GM23338 (cell line): ENCODE measurements around the gene ARRDC4. TPM values are rescaled to one million over a fixed set of nuclear protein-coding genes. Genes with fewer than 3 reads are reported as not detected.
"Not testable (repeated sequence)": the region's sequence is repeated elsewhere in the genome, so short reads cannot be mapped to it uniquely, and the experiment has no call there.

ENCODE experiments used
- ATAC-seq: fragments of 200-7000 bp; cut with Tn5 transposase; 3 replicates; pipeline ENCODE4 v1.9.1; 2020
- DNase-seq: peaks from one replicate; pipeline ENCODE4 v3.0.0-alpha.2; 2015; ENCODE audit warnings: low spot score
- H2AFZ ChIP-seq: fragments of 200-600 bp; sonication (generic); 2 replicates; pipeline ENCODE4 v1.8.0; 2016; ENCODE audit warnings: antibody characterized with exemption, mild to moderate bottlenecking, moderate library complexity
- H3F3A ChIP-seq: fragments of 200-600 bp; sonication (generic); replicated peaks from 2 replicates; pipeline ENCODE4 v1.8.0; 2017; ENCODE audit warnings: antibody characterized with exemption, mixed run types, low read depth
- H3K27ac ChIP-seq: fragments of 200-600 bp; sonication (generic); 2 replicates; pipeline ENCODE4 v1.6.1; 2016; ENCODE audit warnings: low read depth
- H3K27me3 ChIP-seq: fragments of 200-600 bp; sonication (generic); 2 replicates; pipeline ENCODE4 v1.8.0; 2016; ENCODE audit warnings: mild to moderate bottlenecking, mixed run types, moderate library complexity; ENCODE audit not compliant: insufficient read depth
- H3K36me3 ChIP-seq: fragments of 200-600 bp; sonication (generic); 2 replicates; pipeline ENCODE4 v1.8.0; 2016; ENCODE audit warnings: mild to moderate bottlenecking; ENCODE audit not compliant: insufficient read depth
- H3K4me1 ChIP-seq: fragments of 200-600 bp; sonication (generic); 2 replicates; pipeline ENCODE4 v1.8.0; 2016; ENCODE audit warnings: mild to moderate bottlenecking, moderate library complexity; ENCODE audit not compliant: insufficient read depth
- H3K4me2 ChIP-seq: fragments of 200-600 bp; sonication (generic); 2 replicates; pipeline ENCODE4 v1.7.1; 2017; ENCODE audit warnings: mixed run types
- H3K4me3 ChIP-seq: fragments of 200-600 bp; sonication (generic); 2 replicates; pipeline ENCODE4 v1.6.1; 2016; ENCODE audit warnings: mixed run types
- H3K79me2 ChIP-seq: fragments of 200-600 bp; sonication (generic); replicated peaks from 2 replicates; pipeline ENCODE4 v1.8.0; 2017; ENCODE audit warnings: mild to moderate bottlenecking; ENCODE audit not compliant: insufficient read depth
- H3K9me2 ChIP-seq: fragments of 200-600 bp; sonication (generic); 2 replicates; pipeline ENCODE4 v1.8.0; 2017; ENCODE audit not compliant: insufficient read depth
- H4K20me1 ChIP-seq: fragments of 200-600 bp; sonication (generic); replicated peaks from 2 replicates; pipeline ENCODE4 v1.8.0; 2017; ENCODE audit warnings: mild to moderate bottlenecking; ENCODE audit not compliant: insufficient read depth
- H3K27ac Mint-ChIP-seq: 2 replicates; pipeline ENCODE4 v1.8.0; 2020; ENCODE audit warnings: inconsistent platforms, mild to moderate bottlenecking, moderate library complexity, mixed read lengths
- H3K27me3 Mint-ChIP-seq: 3 replicates; pipeline ENCODE4 v1.8.0; 2022; ENCODE audit warnings: low read depth, mild to moderate bottlenecking, moderate library complexity, mixed read lengths, inconsistent platforms; ENCODE audit not compliant: insufficient read depth, poor library complexity
- H3K36me3 Mint-ChIP-seq: 3 replicates; pipeline ENCODE4 v1.8.0; 2021; ENCODE audit warnings: low read depth, mild to moderate bottlenecking, inconsistent platforms, moderate library complexity, mixed read lengths
- H3K4me1 Mint-ChIP-seq: 3 replicates; pipeline ENCODE4 v1.8.0; 2020; ENCODE audit warnings: mild to moderate bottlenecking, inconsistent platforms, mixed read lengths
- H3K4me3 Mint-ChIP-seq: 3 replicates; pipeline ENCODE4 v1.8.0; 2021; ENCODE audit warnings: moderate library complexity, mild to moderate bottlenecking, inconsistent platforms, mixed read lengths
- H3K9me3 Mint-ChIP-seq: 3 replicates; pipeline ENCODE4 v1.8.0; 2020; ENCODE audit warnings: moderate library complexity, mild to moderate bottlenecking, inconsistent platforms, mixed read lengths
- CREB1 ChIP-seq: fragments of 250-450 bp; sonication (Bioruptor Pico); IDR thresholded peaks from 2 replicates; pipeline ENCODE4 v1.5.0; 2020; ENCODE audit warnings: low read depth, mild to moderate bottlenecking, moderate library complexity
- CTCF ChIP-seq, 2 experiments: fragments of 200-600 bp in 1 of 2; sonication (generic) in 1 of 2; conservative IDR thresholded peaks; 2 replicates each; pipeline versions ENCODE4 v1.5.1 to v1.6.1; 2016 to 2017; ENCODE audit warnings: antibody characterized with exemption in 2 of 2, low read depth in 2 of 2, mild to moderate bottlenecking in 2 of 2, moderate library complexity in 1 of 2
- ETS1 ChIP-seq: IDR thresholded peaks from 2 replicates; pipeline ENCODE4 v1.6.1; 2016; ENCODE audit warnings: antibody characterized with exemption
- EZH2 ChIP-seq: fragments of 200-600 bp; sonication (generic); IDR thresholded peaks from one replicate; pipeline ENCODE4 v1.8.0; 2017; ENCODE audit warnings: antibody characterized with exemption, mild to moderate bottlenecking, low read depth; ENCODE audit not compliant: unreplicated experiment
- EZH2phosphoT487 ChIP-seq: fragments of 200-600 bp; sonication (generic); IDR thresholded peaks from one replicate; pipeline ENCODE4 v1.8.1; 2018; ENCODE audit warnings: antibody characterized with exemption; ENCODE audit not compliant: unreplicated experiment
- JUNB ChIP-seq: IDR thresholded peaks from one replicate; pipeline ENCODE4 v1.6.1; 2016; ENCODE audit warnings: antibody characterized with exemption; ENCODE audit not compliant: unreplicated experiment
- NANOG ChIP-seq: IDR thresholded peaks from 2 replicates; pipeline ENCODE4 v1.6.1; 2016; ENCODE audit warnings: antibody characterized with exemption, borderline replicate concordance
- REST ChIP-seq: IDR thresholded peaks from one replicate; pipeline ENCODE4 v1.6.1; 2018; ENCODE audit warnings: antibody characterized with exemption; ENCODE audit not compliant: unreplicated experiment
- STAT1 ChIP-seq: IDR thresholded peaks from one replicate; pipeline ENCODE4 v1.6.1; 2016; ENCODE audit warnings: antibody characterized with exemption; ENCODE audit not compliant: unreplicated experiment
- ZNF114 ChIP-seq: fragments of 250-450 bp; sonication (Bioruptor Pico); IDR thresholded peaks from 2 replicates; pipeline ENCODE4 v1.5.0; 2020; ENCODE audit warnings: mild to moderate bottlenecking, moderate library complexity
- ZNF331 ChIP-seq: fragments of 250-450 bp; sonication (Bioruptor Pico); IDR thresholded peaks from 2 replicates; pipeline ENCODE4 v1.5.0; 2020; ENCODE audit warnings: low read depth, mild to moderate bottlenecking, moderate library complexity
- polyA plus RNA-seq: library from polyadenylated mRNA; unstranded; fragments of >200 nt; fragmentation: Nextera tagmentation; extraction: Ambion mirVana; gene quantifications from 2 replicates; pipeline ENCODE4 v1.2.1, GENCODE V29; 2016
- total RNA-seq: library from RNA; depleted of rRNA; stranded (reverse); fragments of >200 nt; shearing (Covaris generic); gene quantifications from 2 replicates; pipeline ENCODE4 v1.2.3, GENCODE V29; 2014

Gene ARRDC4
- total and polyA plus RNA-seq, 2 experiments from 2014 or later, result 2.0 to 6.9 TPM

GRCh38 chr15:97984157-97984556, 23.7 kb downstream of the ARRDC4 start:
- Mint-ChIP-seq H3K9me3 (peaks cover 29% of the 10 kb centered on the region), H3K27ac (no peak overlapping the region), H3K4me1 (no peaks in the 10 kb centered on the region), H3K36me3 (peaks cover 17% of the 10 kb centered on the region), H3K4me3 (no peak overlapping the region), H3K27me3 (peaks cover 2% of the 10 kb centered on the region)
- Histone ChIP-seq H3K4me3 (no peak overlapping the region), H2AFZ (no peak overlapping the region), H3K4me2 (no peak overlapping the region), H3F3A (no peaks in the 10 kb centered on the region), H3K36me3 (no peaks in the 10 kb centered on the region; the same call in 1 of the 2 replicates), H3K9me2 (peaks cover 4% of the 10 kb centered on the region; the same call in 1 of the 2 replicates), H3K79me2 (no peaks in the 10 kb centered on the region), H4K20me1 (no peaks in the 10 kb centered on the region), H3K27ac (no peak overlapping the region), H3K27me3 (no peaks in the 10 kb centered on the region), H3K4me1 (no peaks in the 10 kb centered on the region)
- DNase-seq, result no peak
- TF ChIP-seq CTCF (conservative IDR thresholded peaks at IDR 0.05; ENCODE audit: low read depth in 2 of 2), result no peak
- TF ChIP-seq EZH2, result no peak
- TF ChIP-seq EZH2phosphoT487, result no peak
- TF ChIP-seq CREB1, result no peak
- ATAC-seq, result no peak

GRCh38 chr15:97985979-97986378, 25.5 kb downstream of the ARRDC4 start:
- not testable (repeated sequence) for H4K20me1 ChIP-seq, DNase-seq, ATAC-seq, H3K4me1 Mint-ChIP-seq, H3K4me1 ChIP-seq, H2AFZ ChIP-seq, H3K79me2 ChIP-seq, H3K27ac Mint-ChIP-seq, H3K4me2 ChIP-seq, H3K27me3 Mint-ChIP-seq, H3K4me3 ChIP-seq, H3K27me3 ChIP-seq, H3F3A ChIP-seq, H3K27ac ChIP-seq, H3K36me3 ChIP-seq, H3K4me3 Mint-ChIP-seq
- Mint-ChIP-seq H3K36me3 (peaks cover 17% of the 10 kb centered on the region), H3K9me3 (peaks cover 29% of the 10 kb centered on the region)
- peaks cover 16% of the 10 kb centered on the region; the same call in 1 of the 2 replicates for H3K9me2 ChIP-seq

GRCh38 chr15:97986781-97987180, 26.3 kb downstream of the ARRDC4 start:
- Mint-ChIP-seq H3K27ac (no peak overlapping the region), H3K4me1 (no peaks in the 10 kb centered on the region), H3K36me3 (peaks cover 17% of the 10 kb centered on the region), H3K4me3 (no peak overlapping the region), H3K27me3 (no peaks in the 10 kb centered on the region), H3K9me3 (peaks cover 30% of the 10 kb centered on the region)
- no peak overlapping the region for H3K4me2 ChIP-seq
- H4K20me1 ChIP-seq, result no peaks in the 10 kb centered on the region
- H3K9me2 ChIP-seq, result peaks cover 16% of the 10 kb centered on the region; the same call in 1 of the 2 replicates
- no peaks in the 10 kb centered on the region; the same call in 1 of the 2 replicates for H3K36me3 ChIP-seq
- no peak for DNase-seq
- no peaks in the 10 kb centered on the region for H3K4me1 ChIP-seq
- H3K79me2 ChIP-seq, result no peaks in the 10 kb centered on the region
- H3K27ac ChIP-seq, result no peak overlapping the region
- H3F3A ChIP-seq, result no peaks in the 10 kb centered on the region
- no peaks in the 10 kb centered on the region for H3K27me3 ChIP-seq
- H2AFZ ChIP-seq, result no peak overlapping the region
- no peak overlapping the region for H3K4me3 ChIP-seq
- ATAC-seq, result no peak
- TF ChIP-seq CREB1 (no peak), REST (no peak), NANOG (no peak), CTCF (conservative IDR thresholded peaks at IDR 0.05; ENCODE audit: low read depth in 2 of 2) (no peak), ETS1 (no peak), JUNB (no peak), ZNF114 (CRISPR knock-in tag) (no peak), EZH2 (no peak), STAT1 (no peak), ZNF331 (no peak), EZH2phosphoT487 (no peak)
